ENCODE results near the gene CYP20A1. TPM values are rescaled to one million over a fixed set of nuclear protein-coding genes. Genes with fewer than 3 reads are reported as not detected.

Gene CYP20A1
- total and polyA plus RNA-seq, 2 of the 8 experiments (the other 6 are each of a cell fraction or from before 2014, with no cell fraction given), result 6.2 to 21.5 TPM

DNA sequence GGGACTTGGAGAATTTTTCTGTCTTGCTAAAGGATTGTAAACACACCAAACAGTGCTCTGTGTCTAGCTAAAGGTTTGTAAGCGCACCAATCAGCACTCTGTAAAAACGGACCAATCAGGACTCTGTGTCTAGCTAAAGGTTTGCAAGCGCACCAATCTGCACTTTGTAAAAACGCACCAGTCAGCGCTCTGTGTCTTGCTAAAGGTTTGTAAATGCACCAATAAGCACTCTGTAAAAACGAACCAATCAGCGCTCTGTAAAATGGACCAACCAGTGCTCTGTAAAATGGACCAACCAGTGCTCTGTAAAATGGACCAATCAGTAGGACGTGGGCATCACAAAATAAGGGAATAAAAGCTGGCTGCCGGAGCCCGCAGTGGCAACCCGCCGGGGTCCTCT is 105.8 kb downstream of the CYP20A1 start:
- Histone ChIP-seq H3K4me2 (ENCODE audit: insufficient read depth in 1 of 2, low read depth in 2 of 2, low read length in 2 of 2) (no peak overlapping the region), H3K56ac (replicated peaks; ENCODE audit: insufficient read length, low read depth, low read length) (no peak overlapping the region), H3K79me1 (ENCODE audit: low read depth, low read length) (0 out of 2 replicates have a peak, but pooled peaks cover 4% of the 10 kb centered on the region), H3K9ac (replicated peaks in 1 of 4; ENCODE audit: extremely low read depth in 1 of 4, low read depth in 3 of 4, low read length in 3 of 4) (no peak overlapping the region), H2BK15ac (ENCODE audit: low read length) (no peak overlapping the region), H3K4me3 (ENCODE audit: extremely low read depth in 1 of 4, insufficient read depth in 2 of 4, low read depth in 3 of 4, low read length in 4 of 4) (no peak overlapping the region), H3K23me2 (ENCODE audit: low read depth, low read length) (no peaks in the 10 kb centered on the region), H2AK5ac (ENCODE audit: low read depth, low read length) (no peak overlapping the region), H3K36me3 (ENCODE audit: control insufficient read depth in 2 of 4, insufficient read depth in 4 of 4, low read length in 3 of 4) (peaks cover 0 to 6% (median 2%) of the 10 kb centered on the region in 4 experiments; a peak in 5 of 8 replicates), H2BK20ac (ENCODE audit: low read length) (no peak overlapping the region), H4K5ac (ENCODE audit: insufficient read length, low read depth, low read length) (no peak overlapping the region), H2BK5ac (ENCODE audit: low read depth, low read length) (no peak overlapping the region), H2BK120ac (replicated peaks; ENCODE audit: low read depth, low read length) (no peak overlapping the region), H3K27ac (ENCODE audit: low read depth, low read length) (no peak overlapping the region), H3K4me1 (replicated peaks in 1 of 4; ENCODE audit: control insufficient read depth in 3 of 4, insufficient read depth in 4 of 4, low read length in 3 of 4) (peaks cover 2 to 10% (median 4%) of the 10 kb centered on the region in 4 experiments), H4K8ac (ENCODE audit: extremely low read depth, insufficient read depth, low read length) (no peak overlapping the region), H3K79me2 (ENCODE audit: control insufficient read depth in 1 of 2, insufficient read depth in 2 of 2, low read length in 2 of 2) (peaks cover 3 to 96% of the 10 kb centered on the region in 2 experiments; a peak in 3 of 4 replicates), H3K27me3 (replicated peaks in 1 of 4; ENCODE audit: control insufficient read depth in 3 of 4, extremely low read depth in 1 of 4, insufficient read depth in 3 of 4, low read length in 3 of 4) (no peaks in the 10 kb centered on the region), H3K23ac (ENCODE audit: insufficient read length) (no peak overlapping the region), H3K4ac (replicated peaks; ENCODE audit: insufficient read length, low read depth, low read length) (no peak overlapping the region), H2AFZ (ENCODE audit: low read length) (no peak overlapping the region), H3K18ac (ENCODE audit: extremely low read depth, low read length) (no peak overlapping the region), H3K9me3 (ENCODE audit: insufficient read depth in 2 of 2, low read depth in 1 of 2, low read length in 1 of 2) (no peaks in the 10 kb centered on the region), H4K20me1 (replicated peaks in 1 of 2; ENCODE audit: control insufficient read depth in 1 of 2, insufficient read depth in 2 of 2, low read length in 2 of 2) (peaks cover 1 to 4% of the 10 kb centered on the region in 2 experiments), H4K91ac (replicated peaks; ENCODE audit: insufficient read length, low read length) (no peak overlapping the region), H2BK12ac (ENCODE audit: low read depth, low read length) (no peak overlapping the region), H3K14ac (ENCODE audit: insufficient read length) (no peak overlapping the region)
- DNase-seq (ENCODE audit: low read depth in 1 of 2, low spot score in 2 of 2) (no peak), FAIRE-seq (no peak)
- ChIA-PET CTCF (ENCODE audit: partially characterized antibody) (interaction anchor here (0.7 to 1.8 kb wide), 2 partner anchors 11 to 18 kb away, joined by 3 read pairs; no protein-coding TSS in a partner anchor), POLR2A (ENCODE audit: partially characterized antibody) (interaction anchor here (0.7 to 0.8 kb wide), 2 partner anchors 8 to 17 kb away, joined by 3 read pairs; partner anchors contain the start of gene ABI2)
- WGBS, 2 experiments (ENCODE audit: extremely low coverage in 1 of 2, insufficient coverage in 1 of 2, insufficient read length in 1 of 2, insufficient replicate concordance in 2 of 2, low coverage in 1 of 2, low lambda C conversion rate in 2 of 2, missing lambda C conversion rate in 1 of 2), result 92% methylated on average over 12 of the region's 12 CpGs; no CpG with 5 or more reads in 1 of the 2 experiments
- no peak for TF ChIP-seq TAF1 (IDR thresholded peaks at IDR 0.05; ENCODE audit: low read depth, low read length)
